Lower lobe of right lung (tissue), 2 donors: ENCODE results near the gene RNF144A. TPM values are rescaled to one million over a fixed set of nuclear protein-coding genes. Genes with fewer than 3 reads are reported as not detected.
A peak's percentile ranks its signal among the peaks of the same experiment; 100 is the strongest.

Source experiments
- ATAC-seq, 2 donors: fragments of 200-7000 bp; cut with Tn5 transposase; one replicate each; pipeline ENCODE4 v1.9.1; 2020 to 2022; ENCODE audit warnings: mild to moderate bottlenecking in 2 of 2, moderate library complexity in 2 of 2
- DNase-seq: peaks from one replicate; pipeline ENCODE4 v3.0.0-alpha.2; 2020
- H3K27ac ChIP-seq: fragments of 200-600 bp; one replicate; pipeline ENCODE4 v1.8.0; 2022
- H3K27me3 ChIP-seq: fragments of 200-600 bp; one replicate; pipeline ENCODE4 v1.8.0; 2022; ENCODE audit warnings: low read depth
- H3K36me3 ChIP-seq: fragments of 200-600 bp; one replicate; pipeline ENCODE4 v1.8.0; 2022; ENCODE audit warnings: mild to moderate bottlenecking
- H3K4me1 ChIP-seq: fragments of 200-600 bp; one replicate; pipeline ENCODE4 v1.8.0; 2022
- H3K4me3 ChIP-seq: fragments of 200-600 bp; one replicate; pipeline ENCODE4 v1.8.0; 2022; ENCODE audit warnings: mild to moderate bottlenecking
- H3K9me3 ChIP-seq: fragments of 200-600 bp; one replicate; pipeline ENCODE4 v1.8.0; 2022
- intact Hi-C: fragments of 100-400 bp; cut with DNase I; formaldehyde crosslinking; loops from one replicate; pipeline ENCODE4 v1.11.0; 2022
- total RNA-seq: library from RNA; stranded (reverse); fragmentation: NEBNext Ultra II Directional; extraction: Animal tissue kit (Norgen Biotek cat#: 25700); gene quantifications from one replicate; pipeline ENCODE4 v1.2.1, GENCODE V29; 2021
- TF ChIP-seq, protein P1 (sequence below): fragments of 200-600 bp; IDR thresholded peaks from one replicate; pipeline ENCODE4 v1.8.0; 2022; ENCODE audit warnings: antibody characterized with exemption, mild to moderate bottlenecking
- donor health status: DM: no; HTN: yes; CAD: no; lungs with severe emphysema.

Gene RNF144A
- total RNA-seq, 1 donor from 2014 or later: 13.9 TPM

DNA sequence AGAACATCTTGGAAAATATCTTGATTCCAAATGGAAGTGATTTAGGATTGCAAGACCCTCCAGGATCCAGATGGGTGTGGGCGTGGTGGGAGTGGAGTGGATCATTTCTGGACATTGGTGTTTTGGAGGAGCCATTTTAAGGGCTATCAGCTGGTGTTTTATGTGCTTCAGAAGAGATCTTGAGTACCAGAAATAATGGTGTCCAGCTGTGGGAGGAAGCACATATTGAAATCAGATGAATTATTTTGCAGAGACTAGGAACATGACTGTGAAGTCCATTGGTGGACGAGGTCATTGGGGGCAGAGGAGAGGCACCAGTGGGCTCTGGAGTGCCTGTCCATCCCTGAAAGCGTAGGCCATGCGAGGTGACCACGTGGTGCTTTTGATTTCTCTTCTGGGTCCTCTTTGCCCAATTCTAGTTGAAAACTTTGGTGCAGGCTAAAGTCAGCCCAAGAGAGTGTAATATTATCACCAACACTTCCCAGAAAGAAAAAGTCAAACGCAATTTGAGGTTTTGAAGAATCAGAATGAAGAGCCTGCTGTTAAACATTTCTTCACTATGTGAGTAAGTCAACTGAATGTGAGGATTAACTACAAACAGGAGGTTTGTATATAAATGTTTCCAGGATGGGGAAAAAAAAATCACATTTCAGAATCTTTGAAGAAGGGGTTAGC is 31.6 kb downstream of the RNF144A start:
- TF ChIP-seq, protein P1, sequence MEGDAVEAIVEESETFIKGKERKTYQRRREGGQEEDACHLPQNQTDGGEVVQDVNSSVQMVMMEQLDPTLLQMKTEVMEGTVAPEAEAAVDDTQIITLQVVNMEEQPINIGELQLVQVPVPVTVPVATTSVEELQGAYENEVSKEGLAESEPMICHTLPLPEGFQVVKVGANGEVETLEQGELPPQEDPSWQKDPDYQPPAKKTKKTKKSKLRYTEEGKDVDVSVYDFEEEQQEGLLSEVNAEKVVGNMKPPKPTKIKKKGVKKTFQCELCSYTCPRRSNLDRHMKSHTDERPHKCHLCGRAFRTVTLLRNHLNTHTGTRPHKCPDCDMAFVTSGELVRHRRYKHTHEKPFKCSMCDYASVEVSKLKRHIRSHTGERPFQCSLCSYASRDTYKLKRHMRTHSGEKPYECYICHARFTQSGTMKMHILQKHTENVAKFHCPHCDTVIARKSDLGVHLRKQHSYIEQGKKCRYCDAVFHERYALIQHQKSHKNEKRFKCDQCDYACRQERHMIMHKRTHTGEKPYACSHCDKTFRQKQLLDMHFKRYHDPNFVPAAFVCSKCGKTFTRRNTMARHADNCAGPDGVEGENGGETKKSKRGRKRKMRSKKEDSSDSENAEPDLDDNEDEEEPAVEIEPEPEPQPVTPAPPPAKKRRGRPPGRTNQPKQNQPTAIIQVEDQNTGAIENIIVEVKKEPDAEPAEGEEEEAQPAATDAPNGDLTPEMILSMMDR: no peak
- H3K36me3 ChIP-seq: no peaks in the 10 kb centered on the region
- H3K27ac ChIP-seq: no peak overlapping the region
- no peak for DNase-seq
- H3K4me3 ChIP-seq: no peak overlapping the region
- no peaks in the 10 kb centered on the region for H3K4me1 ChIP-seq
- H3K9me3 ChIP-seq: no peaks in the 10 kb centered on the region
- intact Hi-C loops: no loop called here
- H3K27me3 ChIP-seq: no peaks in the 10 kb centered on the region
- no peak for ATAC-seq

DNA sequence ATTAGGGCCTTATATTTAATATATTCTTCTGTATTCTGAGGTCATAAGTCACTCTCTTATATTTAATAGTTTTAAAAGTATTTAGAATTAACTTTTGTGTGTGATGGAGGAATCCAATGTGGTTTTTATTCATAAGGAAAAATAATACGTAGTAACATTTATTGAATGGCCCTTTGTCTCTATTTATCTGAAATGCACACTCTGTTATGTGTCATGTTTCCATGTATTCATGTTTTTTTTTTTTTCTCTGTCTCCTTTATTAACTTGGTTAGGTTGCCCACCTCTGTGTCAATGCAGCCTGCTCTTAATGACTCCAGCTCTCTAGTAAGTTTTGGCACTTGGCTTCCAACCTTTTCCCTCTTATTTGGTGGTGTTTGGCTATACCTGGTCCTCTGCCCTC is 33.8 kb downstream of the RNF144A start:
- TF ChIP-seq, protein P1: no peak
- H3K4me3 ChIP-seq: no peak overlapping the region
- intact Hi-C loops: no loop called here
- ATAC-seq (no peak), DNase-seq (no peak)
- no peak overlapping the region for H3K27ac ChIP-seq
- no peaks in the 10 kb centered on the region for H3K36me3 ChIP-seq
- no peaks in the 10 kb centered on the region for H3K4me1 ChIP-seq
- H3K9me3 ChIP-seq: no peaks in the 10 kb centered on the region
- no peaks in the 10 kb centered on the region for H3K27me3 ChIP-seq

DNA sequence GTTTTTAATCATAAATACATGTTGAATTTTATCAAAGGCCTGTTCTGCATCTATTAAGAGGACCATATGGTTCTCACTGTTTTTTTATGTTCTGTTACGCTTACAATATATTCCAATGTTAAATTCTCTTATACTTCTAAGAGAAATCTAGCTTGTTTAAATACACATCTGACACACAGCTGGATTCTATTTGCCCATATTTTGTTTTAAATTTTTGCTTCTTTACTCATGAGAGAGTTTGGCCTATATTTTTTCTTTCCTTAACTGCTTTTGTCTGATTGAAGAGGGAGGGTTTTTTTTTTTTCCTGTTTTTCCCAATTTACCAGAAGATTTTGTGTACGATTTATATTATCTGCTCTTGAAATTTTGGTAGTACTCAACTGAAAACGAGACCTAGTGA is 34.9 kb downstream of the RNF144A start:
- ATAC-seq (no peak), DNase-seq (no peak)
- TF ChIP-seq, protein P1: no peak
- no peaks in the 10 kb centered on the region for H3K27me3 ChIP-seq
- no peaks in the 10 kb centered on the region for H3K4me1 ChIP-seq
- intact Hi-C loops: no loop called here
- no peaks in the 10 kb centered on the region for H3K36me3 ChIP-seq
- H3K4me3 ChIP-seq: no peak overlapping the region
- no peak overlapping the region for H3K27ac ChIP-seq
- H3K9me3 ChIP-seq: no peaks in the 10 kb centered on the region

DNA sequence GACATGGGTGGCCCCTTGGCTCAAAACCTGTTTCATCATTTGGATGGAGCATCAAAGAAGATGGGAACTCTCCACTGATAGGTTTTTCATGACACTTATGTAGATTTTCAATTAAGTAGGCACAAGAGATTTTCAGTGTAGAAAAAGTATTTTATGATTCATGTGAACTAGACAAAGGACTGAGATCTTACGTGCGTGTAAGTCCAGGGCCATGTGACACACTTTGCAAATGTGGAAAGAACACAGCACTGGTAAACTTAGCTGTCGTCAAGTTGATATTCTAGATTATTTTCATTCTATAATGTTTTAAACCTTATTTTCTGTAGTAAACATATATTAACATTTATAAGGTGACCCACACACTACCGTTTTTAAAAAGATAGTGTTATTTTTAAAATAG is 37.4 kb downstream of the RNF144A start:
- Histone ChIP-seq H3K27me3 (no peaks in the 10 kb centered on the region), H3K36me3 (no peaks in the 10 kb centered on the region), H3K27ac (no peak overlapping the region), H3K4me3 (no peak overlapping the region), H3K9me3 (no peaks in the 10 kb centered on the region), H3K4me1 (no peaks in the 10 kb centered on the region)
- DNase-seq: no peak
- TF ChIP-seq, protein P1: no peak
- intact Hi-C loops: no loop called here
- ATAC-seq: no peak

DNA sequence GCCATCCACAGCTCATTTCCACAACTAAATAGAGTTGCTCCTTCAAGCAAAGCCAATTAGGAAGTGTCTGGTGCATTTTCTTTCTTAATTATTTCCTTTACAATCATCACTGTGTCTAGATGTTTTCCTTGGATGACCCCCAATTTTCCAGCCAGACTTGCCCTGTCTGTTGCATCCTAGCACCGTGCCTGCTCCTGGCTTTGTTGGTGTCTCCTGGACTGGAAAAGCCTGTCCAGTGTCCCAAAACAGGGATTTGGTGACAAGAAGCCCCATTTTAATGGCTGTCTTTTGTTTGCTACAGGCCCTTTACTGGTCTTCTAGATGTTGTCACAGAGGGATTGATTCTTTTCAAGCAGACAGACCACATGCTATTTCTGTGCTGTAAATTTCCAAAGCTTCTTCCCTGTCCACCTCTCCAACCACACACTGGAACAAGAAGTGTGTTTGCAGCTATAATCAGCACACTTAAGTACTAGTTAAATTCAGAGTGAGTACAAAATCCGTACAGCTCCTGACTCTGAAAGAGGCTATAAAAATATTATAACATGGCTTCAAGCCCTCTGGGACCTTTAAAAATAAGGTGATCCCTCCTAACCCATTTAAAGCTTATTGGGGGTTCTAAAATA is 38.4 kb downstream of the RNF144A start:
- H3K9me3 ChIP-seq: no peaks in the 10 kb centered on the region
- peak overlapping the region; percentile 3 for H3K27ac ChIP-seq

More for the DNA sequence above, 38.4 kb downstream of the RNF144A start:
- H3K36me3 ChIP-seq: no peaks in the 10 kb centered on the region
- H3K4me3 ChIP-seq: no peak overlapping the region
- intact Hi-C loops: no loop called here
- no peaks in the 10 kb centered on the region for H3K27me3 ChIP-seq
- ATAC-seq (peak in 1 of 2 donors; percentile 50), DNase-seq (no peak)
- peaks cover 2% of the 10 kb centered on the region for H3K4me1 ChIP-seq
- TF ChIP-seq, protein P1: no peak
